Panc1 (cell line): ENCODE measurements around the gene MRPL24.

Experiments
- CTCF ChIP-seq: fragments of 450-650 bp; IDR thresholded peaks from 2 replicates; pipeline ENCODE4 v1.5.1; 2017; ENCODE audit warnings: mild to moderate bottlenecking
- POLR2AphosphoS5 ChIP-seq: IDR thresholded peaks from 2 replicates; pipeline ENCODE4 v1.6.1; 2012; ENCODE audit warnings: mild to moderate bottlenecking, low read depth, low read length, moderate library complexity

GRCh38 chr1:156712626-156713025, 28.3 kb downstream of the MRPL24 start:
- no peak for TF ChIP-seq CTCF
- no peak for TF ChIP-seq POLR2AphosphoS5
